Esophagus (tissue), 2 donors: ENCODE measurements around the gene FAM114A1. TPM values are rescaled to one million over a fixed set of nuclear protein-coding genes. Genes with fewer than 3 reads are reported as not detected.
"Not testable (repeated sequence)": the region's sequence is repeated elsewhere in the genome, so short reads cannot be mapped to it uniquely, and the experiment has no call there.

Experiments used
- H3K27ac ChIP-seq, 2 donors: one replicate each; pipeline ENCODE4 v1.5.1; 2013; ENCODE audit warnings: low read depth in 2 of 2, mild to moderate bottlenecking in 2 of 2, inconsistent platforms in 1 of 2, low read length in 1 of 2, moderate library complexity in 1 of 2
- H3K27me3 ChIP-seq, 2 donors: one replicate each; pipeline ENCODE4 v1.6.1; 2013; ENCODE audit warnings: low read length in 2 of 2, control low read depth in 1 of 2, mild to moderate bottlenecking in 1 of 2; ENCODE audit not compliant: insufficient read depth in 2 of 2, control insufficient read depth in 1 of 2
- H3K36me3 ChIP-seq, 2 donors: one replicate each; pipeline ENCODE4 v1.6.1; 2013; ENCODE audit warnings: low read length in 1 of 2; ENCODE audit not compliant: control insufficient read depth in 2 of 2, insufficient read depth in 2 of 2
- H3K4me1 ChIP-seq, 2 donors: one replicate each; pipeline ENCODE4 v1.6.1; 2013; ENCODE audit warnings: low read length in 1 of 2; ENCODE audit not compliant: control insufficient read depth in 2 of 2, insufficient read depth in 2 of 2
- H3K4me3 ChIP-seq, 2 donors: one replicate each; pipeline ENCODE4 v1.5.1; 2013; ENCODE audit warnings: low read length in 2 of 2, mild to moderate bottlenecking in 2 of 2, low read depth in 1 of 2, moderate library complexity in 1 of 2
- H3K9me3 ChIP-seq, 2 donors: one replicate each; pipeline ENCODE4 v1.6.1; 2013; ENCODE audit warnings: mild to moderate bottlenecking in 2 of 2, low read depth in 1 of 2, low read length in 1 of 2, moderate library complexity in 1 of 2; ENCODE audit not compliant: control insufficient read depth in 2 of 2, insufficient read depth in 1 of 2
- WGBS, 2 donors: extraction: QIAGEN DNeasy Blood & Tissue Kit; methylation state at CpG; one replicate each; pipeline ENCODE4 v1.1.7; 2013; 5-methylcytosine and 5-hydroxymethylcytosine counted together
- polyA plus RNA-seq, 2 donors: library from polyadenylated mRNA; stranded (reverse); fragments of 200-250 nt; gene quantifications; one replicate each; pipeline ENCODE4 v1.2.3, GENCODE V29; 2013
- donor health status: healthy with polysubstance abuse.
- donor health status: Bipolar disorder and iron deficiency.

The FAM114A1 gene
- polyA plus RNA-seq, 2 donors = 13.5 to 21.4 TPM

DNA sequence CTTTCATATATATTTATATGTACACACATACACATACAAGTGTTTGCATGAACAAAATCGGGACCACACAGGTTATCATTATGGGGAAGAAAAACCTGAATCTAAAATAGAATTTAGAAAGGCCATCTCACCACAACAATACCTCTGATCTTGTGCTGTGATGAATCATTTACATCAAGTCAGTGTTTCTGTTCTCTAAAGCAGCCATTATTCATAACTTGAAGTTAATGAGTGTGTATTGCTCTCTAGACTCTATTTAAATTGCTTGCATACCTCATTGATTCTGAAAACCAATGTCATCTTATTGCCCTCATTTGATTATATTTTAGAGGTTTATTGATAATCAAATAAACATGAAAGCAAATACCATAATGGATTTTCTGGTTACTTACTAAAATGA, 71.6 kb downstream of the FAM114A1 start:
- H3K9me3 ChIP-seq = no peaks in the 10 kb centered on the region
- H3K27ac ChIP-seq = no peak overlapping the region
- H3K27me3 ChIP-seq = no peaks in the 10 kb centered on the region
- H3K36me3 ChIP-seq = peaks cover 11 to 25% of the 10 kb centered on the region in 2 donors
- 81 to 87% methylated on average over 1 of the region's 1 CpG for whole genome bisulfite sequencing, 2 donors
- no peaks in the 10 kb centered on the region for H3K4me1 ChIP-seq
- no peak overlapping the region for H3K4me3 ChIP-seq

DNA sequence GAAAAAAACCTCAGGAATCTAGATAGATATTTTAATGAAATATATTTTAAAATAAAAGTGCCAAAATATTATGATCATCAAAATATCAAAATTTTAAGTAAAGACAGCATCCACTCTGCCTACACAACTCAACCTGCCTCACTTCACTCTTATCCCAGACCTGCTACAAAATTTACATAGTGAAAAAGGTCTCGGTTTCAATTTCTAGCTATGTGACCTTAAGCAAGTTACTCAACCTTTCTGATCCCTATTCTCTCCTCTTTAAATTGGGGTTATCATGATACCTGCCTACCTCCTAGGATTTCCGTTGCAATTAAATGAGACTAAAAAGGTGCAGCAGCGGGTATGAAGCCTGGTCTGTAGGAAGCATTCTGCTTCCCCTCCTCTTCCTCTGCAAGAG, 72.9 kb downstream of the FAM114A1 start:
- H3K36me3 ChIP-seq = peaks cover 11 to 32% of the 10 kb centered on the region in 2 donors
- WGBS, 2 donors = 93 to 94% methylated on average over 3 of the region's 3 CpGs

DNA sequence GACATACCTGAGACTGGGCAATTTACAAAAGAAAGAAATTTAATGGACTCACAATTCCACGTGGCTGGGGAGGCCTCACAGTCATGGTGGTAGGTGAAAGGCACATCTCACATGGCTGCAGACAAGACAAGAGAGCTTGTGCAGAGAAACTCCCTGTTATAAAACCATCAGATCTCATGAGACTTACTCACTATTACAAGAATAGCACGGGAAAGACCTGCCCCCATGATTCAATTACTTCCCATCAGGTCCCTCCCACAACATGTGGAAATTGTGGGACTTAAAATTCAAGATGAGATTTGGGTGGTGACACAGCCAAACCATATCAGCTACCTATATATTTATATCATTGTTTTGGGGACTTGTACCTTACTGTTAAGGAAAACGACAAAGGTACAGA, 74.3 kb downstream of the FAM114A1 start:
- WGBS, 2 donors = 76% methylated on average over 3 of the region's 3 CpGs
- H3K9me3 ChIP-seq, H3K4me1 ChIP-seq, H3K27me3 ChIP-seq, H3K4me3 ChIP-seq, H3K27ac ChIP-seq: not testable (repeated sequence)
- peaks cover 7 to 27% of the 10 kb centered on the region in 2 donors for H3K36me3 ChIP-seq

More for the DNA sequence above, 72.9 kb downstream of the FAM114A1 start:
- Histone ChIP-seq H3K27ac (no peak overlapping the region), H3K27me3 (no peaks in the 10 kb centered on the region), H3K9me3 (no peaks in the 10 kb centered on the region), H3K4me1 (no peaks in the 10 kb centered on the region), H3K4me3 (no peak overlapping the region)

DNA sequence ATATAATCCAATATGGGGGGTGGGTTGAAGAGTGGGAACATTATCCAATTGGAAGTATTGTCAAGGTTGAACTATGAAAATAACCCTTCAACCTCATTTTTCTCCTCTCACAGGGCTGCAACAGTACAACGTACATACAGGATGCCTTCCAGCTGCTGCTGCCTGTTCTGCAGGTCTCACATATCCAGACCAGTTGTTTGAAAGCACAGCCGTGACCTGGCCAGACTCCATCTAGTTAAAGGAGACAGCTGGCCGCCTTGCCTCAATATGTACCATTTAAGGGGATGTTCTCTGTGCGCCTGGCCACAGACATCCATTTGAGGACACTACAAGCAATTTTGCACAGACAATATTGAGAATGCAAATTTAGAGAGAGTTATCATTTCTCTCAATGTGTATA, 75.7 kb downstream of the FAM114A1 start:
- WGBS, 2 donors = 66 to 74% methylated on average over 4 of the region's 4 CpGs
- Histone ChIP-seq H3K4me3 (no peak overlapping the region), H3K9me3 (no peaks in the 10 kb centered on the region), H3K36me3 (peaks cover 3 to 19% of the 10 kb centered on the region in 2 donors), H3K27me3 (no peaks in the 10 kb centered on the region), H3K27ac (peak overlapping the region in 1 of 2 donors; percentile 55), H3K4me1 (no peaks in the 10 kb centered on the region)

DNA sequence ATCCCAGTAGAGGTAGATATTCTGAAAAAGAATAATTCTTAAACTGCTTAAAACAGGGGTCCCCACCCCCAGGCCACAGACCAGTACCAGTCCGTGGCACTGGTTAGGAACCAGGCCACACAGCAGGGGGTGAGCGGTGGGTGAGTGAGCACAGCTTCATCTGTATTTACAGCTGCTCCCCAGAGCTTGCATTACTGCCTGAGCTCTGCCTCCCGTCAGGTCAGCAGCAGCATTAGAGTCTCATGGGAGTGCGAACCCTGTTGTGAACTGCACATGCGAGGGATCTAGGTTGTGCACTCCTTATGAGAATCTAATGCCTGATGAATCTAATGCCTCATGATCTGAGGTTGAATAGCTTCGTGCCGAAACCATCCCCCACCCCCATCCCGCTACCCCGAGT, 76.8 kb downstream of the FAM114A1 start:
- Histone ChIP-seq H3K4me1 (no peaks in the 10 kb centered on the region), H3K9me3 (no peaks in the 10 kb centered on the region), H3K27me3 (no peaks in the 10 kb centered on the region), H3K27ac (peak overlapping the region in 1 of 2 donors; percentile 49), H3K36me3 (peaks cover 0 to 16% of the 10 kb centered on the region in 2 donors), H3K4me3 (no peak overlapping the region)
- 94 to 96% methylated on average over 9 of the region's 9 CpGs for WGBS, 2 donors

DNA sequence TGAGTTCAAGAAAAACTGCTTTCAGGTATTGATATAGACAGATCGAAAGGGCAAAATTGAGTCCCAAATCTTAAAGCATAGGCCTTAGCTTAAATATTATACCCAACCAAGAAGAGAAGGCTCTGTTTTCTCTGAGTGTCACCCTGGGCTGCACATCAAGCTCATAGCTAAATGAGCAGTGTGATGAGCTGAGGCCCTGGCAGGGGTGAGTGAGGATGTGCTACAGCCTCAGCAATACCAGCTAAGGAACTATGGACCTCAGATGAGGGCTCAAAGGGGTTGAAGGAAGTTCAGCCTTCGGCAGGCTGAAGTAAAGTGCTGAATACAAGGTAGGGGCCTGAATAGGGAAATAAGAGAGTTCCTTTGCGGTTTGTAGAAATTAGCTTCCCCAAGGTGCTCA, 79.3 kb downstream of the FAM114A1 start:
- H3K27ac ChIP-seq = no peak overlapping the region
- H3K27me3 ChIP-seq = no peaks in the 10 kb centered on the region
- H3K4me1 ChIP-seq = no peaks in the 10 kb centered on the region
- H3K9me3 ChIP-seq = no peaks in the 10 kb centered on the region
- H3K36me3 ChIP-seq = peaks cover 0 to 12% of the 10 kb centered on the region in 2 donors
- no peak overlapping the region for H3K4me3 ChIP-seq
- 83 to 90% methylated on average over 3 of the region's 3 CpGs for WGBS, 2 donors

DNA sequence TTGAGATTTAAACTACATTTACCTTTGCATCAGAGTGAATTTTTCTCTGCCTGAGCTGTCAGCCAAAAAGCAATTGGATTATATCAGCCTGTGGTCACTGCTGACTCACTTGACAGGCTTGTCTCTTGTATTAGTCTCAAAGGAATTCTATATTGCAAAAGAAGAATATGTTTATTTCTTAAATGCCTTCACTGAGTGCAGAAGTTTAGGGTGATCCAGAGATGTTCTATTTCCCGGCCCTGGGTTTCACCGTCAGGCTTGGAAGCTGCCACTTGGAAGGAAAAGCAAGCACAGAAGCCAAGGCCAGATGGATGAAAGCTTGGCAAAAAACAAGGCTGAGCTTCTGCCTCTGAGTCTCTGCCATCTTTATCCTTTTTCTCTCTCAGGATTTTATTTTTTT, 80.9 kb downstream of the FAM114A1 start:
- H3K27me3 ChIP-seq = no peaks in the 10 kb centered on the region
- H3K9me3 ChIP-seq = no peaks in the 10 kb centered on the region
- peak overlapping the region in 1 of 2 donors; percentile 54 for H3K27ac ChIP-seq
- no peak overlapping the region for H3K4me3 ChIP-seq
- H3K4me1 ChIP-seq = no peaks in the 10 kb centered on the region
- H3K36me3 ChIP-seq = peaks cover 0 to 6% of the 10 kb centered on the region in 2 donors
- 28 to 42% methylated on average over 2 of the region's 2 CpGs for WGBS, 2 donors

DNA sequence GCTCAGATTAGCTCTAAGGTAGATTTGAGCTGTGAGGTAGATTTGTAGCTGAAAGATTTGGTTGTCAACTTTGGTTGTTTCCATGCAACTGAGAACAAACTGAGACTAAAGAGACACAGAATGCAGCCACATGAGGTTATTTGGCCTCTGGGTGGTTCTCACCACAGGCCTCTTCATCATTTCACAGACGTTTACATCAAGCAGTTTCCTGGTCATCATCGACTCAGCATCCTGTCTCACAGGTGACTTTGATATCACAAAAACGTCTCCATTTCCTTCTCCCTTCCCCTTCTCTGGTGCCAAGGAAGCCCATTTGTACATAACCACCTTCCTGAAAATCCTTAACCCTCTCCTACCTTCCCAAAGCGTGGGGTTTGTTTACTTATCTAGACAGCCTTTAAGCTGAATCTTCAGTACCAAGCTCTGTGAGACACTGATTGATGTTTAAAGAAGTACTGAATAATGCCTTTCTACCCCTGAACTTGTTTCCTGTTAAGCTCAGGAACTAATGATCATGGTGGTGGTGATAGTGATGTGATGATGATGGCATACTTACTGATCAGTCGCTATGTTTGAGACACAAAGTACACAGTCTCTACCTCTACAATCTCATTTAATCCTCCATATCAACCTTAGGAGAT, 81.9 kb downstream of the FAM114A1 start:
- WGBS, 2 donors = 39 to 42% methylated on average over 5 of the region's 5 CpGs
- peak overlapping the region; percentile 20 to 45 for H3K27ac ChIP-seq
- peaks cover 0 to 4% of the 10 kb centered on the region in 2 donors for H3K36me3 ChIP-seq
- H3K27me3 ChIP-seq = no peaks in the 10 kb centered on the region
- no peak overlapping the region for H3K4me3 ChIP-seq
- no peaks in the 10 kb centered on the region for H3K9me3 ChIP-seq
- no peaks in the 10 kb centered on the region for H3K4me1 ChIP-seq

DNA sequence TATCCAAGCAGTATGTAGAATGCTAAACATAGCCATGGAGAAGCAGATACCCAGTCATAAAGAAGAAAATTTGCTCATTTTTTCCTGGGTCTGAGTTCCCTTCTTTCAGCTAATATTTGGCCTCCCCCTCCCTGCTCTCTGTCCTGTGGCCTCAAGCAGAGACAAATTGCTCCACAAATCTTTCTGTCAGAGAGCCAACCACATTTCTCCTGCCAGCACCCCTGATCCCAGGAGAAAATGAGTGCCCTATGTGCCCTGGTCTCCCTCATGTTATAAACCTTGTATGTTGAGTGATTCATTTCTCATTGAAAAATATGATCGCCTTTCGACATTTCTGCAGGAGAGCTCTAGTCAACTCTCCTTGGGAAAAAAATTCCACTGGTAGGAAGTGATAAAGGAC, 82.6 kb downstream of the FAM114A1 start:
- Histone ChIP-seq H3K4me3 (no peak overlapping the region), H3K27ac (no peak overlapping the region)
- 82 to 87% methylated on average over 2 of the region's 2 CpGs for WGBS, 2 donors

DNA sequence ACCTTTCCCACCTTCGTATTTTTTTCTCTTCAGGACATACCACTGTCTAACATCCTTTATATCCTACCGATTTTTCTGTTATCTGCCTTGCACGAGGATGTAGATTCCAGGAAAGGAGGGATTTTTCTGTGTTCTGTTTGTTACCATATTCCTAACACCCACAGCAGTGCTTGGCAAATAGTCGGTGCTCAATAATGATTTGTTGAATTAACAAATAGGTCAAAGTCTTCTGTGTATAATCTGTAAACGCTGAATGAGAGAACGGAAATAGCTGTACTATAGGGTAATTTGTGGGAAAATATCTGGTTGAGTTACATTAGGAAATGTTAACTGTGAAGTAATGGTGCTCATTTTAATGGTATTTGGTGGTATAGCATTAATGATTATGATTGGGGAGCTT, 83.1 kb downstream of the FAM114A1 start:
- H3K4me3 ChIP-seq = no peak overlapping the region
- no peak overlapping the region for H3K27ac ChIP-seq
- H3K36me3 ChIP-seq = no peaks in the 10 kb centered on the region
- H3K4me1 ChIP-seq = no peaks in the 10 kb centered on the region
- H3K27me3 ChIP-seq = no peaks in the 10 kb centered on the region
- H3K9me3 ChIP-seq = no peaks in the 10 kb centered on the region
- 49 to 59% methylated on average over 6 of the region's 6 CpGs for WGBS, 2 donors

More for the DNA sequence above, 82.6 kb downstream of the FAM114A1 start:
- H3K9me3 ChIP-seq = no peaks in the 10 kb centered on the region
- peaks cover 0 to 2% of the 10 kb centered on the region in 2 donors for H3K36me3 ChIP-seq
- no peaks in the 10 kb centered on the region for H3K27me3 ChIP-seq
- H3K4me1 ChIP-seq = no peaks in the 10 kb centered on the region
